ENCODE measurements around the gene MYMK.

Gene MYMK

GRCh38 chr9:133496861-133497842 is 27.6 kb downstream of the MYMK start:
- Histone ChIP-seq H3K9ac (ENCODE audit: low read length in 2 of 2) (no peak overlapping the region), H3K9me3 (ENCODE audit: control insufficient read depth in 2 of 2, low read length in 2 of 2) (peaks cover 0 to 8% of the 10 kb centered on the region in 2 donors), H3K27ac (ENCODE audit: low read length) (no peak overlapping the region), H3K36me3 (ENCODE audit: control insufficient read depth in 2 of 2, insufficient read depth in 2 of 2, low read length in 2 of 2) (no peaks in the 10 kb centered on the region), H3K4me1 (ENCODE audit: control insufficient read depth, insufficient read depth, low read length) (peaks cover 20% of the 10 kb centered on the region), H3K27me3 (ENCODE audit: control insufficient read depth in 1 of 2, insufficient read depth in 2 of 2, low read length in 2 of 2) (peaks cover 6 to 20% of the 10 kb centered on the region in 2 donors), H3K4me3 (ENCODE audit: low read length in 2 of 2) (no peak overlapping the region)

- peaks cover 6 to 20% of the 10 kb centered on the region in 2 donors for H3K27me3 ChIP-seq (ENCODE audit: control insufficient read depth in 1 of 2, insufficient read depth in 2 of 2, low read length in 2 of 2)
- H3K4me1 ChIP-seq (ENCODE audit: control insufficient read depth, insufficient read depth, low read length) = peaks cover 20% of the 10 kb centered on the region
- no peaks in the 10 kb centered on the region for H3K9me3 ChIP-seq (ENCODE audit: control insufficient read depth in 2 of 2, low read length in 2 of 2)
- H3K27ac ChIP-seq (ENCODE audit: low read length) = no peak overlapping the region
- no peak overlapping the region for H3K4me3 ChIP-seq (ENCODE audit: low read length in 2 of 2)
- no peak overlapping the region for H3K9ac ChIP-seq (ENCODE audit: low read length in 2 of 2)
- no peaks in the 10 kb centered on the region for H3K36me3 ChIP-seq (ENCODE audit: control insufficient read depth in 2 of 2, insufficient read depth in 2 of 2, low read length in 2 of 2)
These were observed 29.1 kb downstream of the MYMK start for GRCh38 chr9:133495327-133496293.

- no peak overlapping the region for H3K27ac ChIP-seq (ENCODE audit: low read length)
- H3K4me1 ChIP-seq (ENCODE audit: control insufficient read depth, insufficient read depth, low read length) = peaks cover 20% of the 10 kb centered on the region
- H3K27me3 ChIP-seq (ENCODE audit: control insufficient read depth in 1 of 2, insufficient read depth in 2 of 2, low read length in 2 of 2) = peaks cover 10 to 20% of the 10 kb centered on the region in 2 donors
These were observed 30.0 kb downstream of the MYMK start for GRCh38 chr9:133494636-133495326.

GRCh38 chr9:133493845-133494540 is 30.8 kb downstream of the MYMK start:
- Histone ChIP-seq H3K9me3 (ENCODE audit: control insufficient read depth in 2 of 2, low read length in 2 of 2) (no peaks in the 10 kb centered on the region), H3K4me3 (ENCODE audit: low read length in 2 of 2) (no peak overlapping the region), H3K36me3 (ENCODE audit: control insufficient read depth in 2 of 2, insufficient read depth in 2 of 2, low read length in 2 of 2) (no peaks in the 10 kb centered on the region), H3K4me1 (ENCODE audit: control insufficient read depth, insufficient read depth, low read length) (peaks cover 17% of the 10 kb centered on the region), H3K9ac (ENCODE audit: low read length in 2 of 2) (no peak overlapping the region), H3K27ac (ENCODE audit: low read length) (no peak overlapping the region), H3K27me3 (ENCODE audit: control insufficient read depth in 1 of 2, insufficient read depth in 2 of 2, low read length in 2 of 2) (peaks cover 10 to 20% of the 10 kb centered on the region in 2 donors)

More at GRCh38 chr9:133494636-133495326, 30.0 kb downstream of the MYMK start:
- Histone ChIP-seq H3K36me3 (ENCODE audit: control insufficient read depth in 2 of 2, insufficient read depth in 2 of 2, low read length in 2 of 2) (no peaks in the 10 kb centered on the region), H3K9me3 (ENCODE audit: control insufficient read depth in 2 of 2, low read length in 2 of 2) (no peaks in the 10 kb centered on the region), H3K9ac (ENCODE audit: low read length in 2 of 2) (no peak overlapping the region), H3K4me3 (ENCODE audit: low read length in 2 of 2) (no peak overlapping the region)

GRCh38 chr9:133493428-133493827 is 31.3 kb downstream of the MYMK start:
- Histone ChIP-seq H3K9ac (ENCODE audit: low read length in 2 of 2) (no peak overlapping the region), H3K27me3 (ENCODE audit: control insufficient read depth in 1 of 2, insufficient read depth in 2 of 2, low read length in 2 of 2) (peaks cover 10 to 17% of the 10 kb centered on the region in 2 donors), H3K27ac (ENCODE audit: low read length) (no peak overlapping the region), H3K36me3 (ENCODE audit: control insufficient read depth in 2 of 2, insufficient read depth in 2 of 2, low read length in 2 of 2) (no peaks in the 10 kb centered on the region), H3K9me3 (ENCODE audit: control insufficient read depth in 2 of 2, low read length in 2 of 2) (no peaks in the 10 kb centered on the region), H3K4me1 (ENCODE audit: control insufficient read depth, insufficient read depth, low read length) (peaks cover 13% of the 10 kb centered on the region), H3K4me3 (ENCODE audit: low read length in 2 of 2) (no peak overlapping the region)

GRCh38 chr9:133492061-133493021 is 32.4 kb downstream of the MYMK start:
- peaks cover 10 to 11% of the 10 kb centered on the region in 2 donors for H3K27me3 ChIP-seq (ENCODE audit: control insufficient read depth in 1 of 2, insufficient read depth in 2 of 2, low read length in 2 of 2)
- H3K4me1 ChIP-seq (ENCODE audit: control insufficient read depth, insufficient read depth, low read length) = peaks cover 9% of the 10 kb centered on the region
- H3K36me3 ChIP-seq (ENCODE audit: control insufficient read depth in 2 of 2, insufficient read depth in 2 of 2, low read length in 2 of 2) = no peaks in the 10 kb centered on the region
- H3K4me3 ChIP-seq (ENCODE audit: low read length in 2 of 2) = no peak overlapping the region
- no peak overlapping the region for H3K27ac ChIP-seq (ENCODE audit: low read length)
- H3K9ac ChIP-seq (ENCODE audit: low read length in 2 of 2) = no peak overlapping the region
- H3K9me3 ChIP-seq (ENCODE audit: control insufficient read depth in 2 of 2, low read length in 2 of 2) = no peaks in the 10 kb centered on the region

GRCh38 chr9:133491656-133491925 is 33.2 kb downstream of the MYMK start:
- no peak overlapping the region for H3K27ac ChIP-seq (ENCODE audit: low read length)
- no peak overlapping the region for H3K9ac ChIP-seq (ENCODE audit: low read length in 2 of 2)
- H3K4me1 ChIP-seq (ENCODE audit: control insufficient read depth, insufficient read depth, low read length) = peaks cover 3% of the 10 kb centered on the region
- H3K9me3 ChIP-seq (ENCODE audit: control insufficient read depth in 2 of 2, low read length in 2 of 2) = no peaks in the 10 kb centered on the region
- H3K27me3 ChIP-seq (ENCODE audit: control insufficient read depth in 1 of 2, insufficient read depth in 2 of 2, low read length in 2 of 2) = peaks cover 5 to 8% of the 10 kb centered on the region in 2 donors
- no peaks in the 10 kb centered on the region for H3K36me3 ChIP-seq (ENCODE audit: control insufficient read depth in 2 of 2, insufficient read depth in 2 of 2, low read length in 2 of 2)
- no peak overlapping the region for H3K4me3 ChIP-seq (ENCODE audit: low read length in 2 of 2)

GRCh38 chr9:133490865-133491655 is 33.7 kb downstream of the MYMK start:
- Histone ChIP-seq H3K27me3 (ENCODE audit: control insufficient read depth in 1 of 2, insufficient read depth in 2 of 2, low read length in 2 of 2) (peaks cover 4 to 5% of the 10 kb centered on the region in 2 donors), H3K9me3 (ENCODE audit: control insufficient read depth in 2 of 2, low read length in 2 of 2) (no peaks in the 10 kb centered on the region), H3K4me1 (ENCODE audit: control insufficient read depth, insufficient read depth, low read length) (peaks cover 3% of the 10 kb centered on the region), H3K27ac (ENCODE audit: low read length) (no peak overlapping the region), H3K36me3 (ENCODE audit: control insufficient read depth in 2 of 2, insufficient read depth in 2 of 2, low read length in 2 of 2) (no peaks in the 10 kb centered on the region), H3K4me3 (ENCODE audit: low read length in 2 of 2) (no peak overlapping the region), H3K9ac (ENCODE audit: low read length in 2 of 2) (no peak overlapping the region)
